ENCODE measurements around the gene TMEM14C. TPM values are rescaled to one million over a fixed set of nuclear protein-coding genes. Genes with fewer than 3 reads are reported as not detected.
A peak's percentile ranks its signal among the peaks of the same experiment; 100 is the strongest.

TMEM14C gene
- polyA plus RNA-seq, 1 donor from 2014 or later = 83.5 TPM

DNA sequence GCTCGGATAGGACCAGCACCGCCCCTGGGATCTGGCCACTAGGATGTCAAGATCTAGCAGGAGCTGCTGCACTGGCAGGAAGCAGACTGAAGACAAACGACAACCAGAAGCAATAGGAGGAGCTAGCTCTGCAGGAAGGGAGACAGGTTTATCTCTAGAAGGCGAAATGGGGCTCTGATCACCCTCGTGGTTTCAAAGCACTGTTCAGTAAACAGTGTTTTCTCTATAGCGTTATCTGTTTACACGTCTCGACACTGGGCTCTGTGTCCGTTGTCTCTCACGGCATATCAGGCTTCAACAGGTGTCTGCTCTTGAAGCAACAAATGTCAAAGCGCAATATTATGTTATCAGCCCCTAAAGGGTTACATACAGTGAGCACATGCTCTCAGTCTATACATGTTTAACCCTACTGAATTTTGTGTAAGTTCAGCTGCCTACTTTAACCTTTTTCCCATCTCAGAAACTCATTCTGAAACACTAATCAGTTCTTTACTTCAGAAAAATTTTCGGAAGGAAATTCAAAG is 48.6 kb downstream of the TMEM14C start:
- no peaks in the 10 kb centered on the region for H3K27me3 Mint-ChIP-seq
- no peak overlapping the region for H3K4me3 Mint-ChIP-seq
- H3K36me3 Mint-ChIP-seq = peaks cover 9% of the 10 kb centered on the region
- no peaks in the 10 kb centered on the region for H3K9me3 Mint-ChIP-seq
- peak overlapping the region in 1 of 3 donors; percentile 47 for H3K27ac Mint-ChIP-seq
- peaks cover 0 to 2% (median 0%) of the 10 kb centered on the region in 3 donors for H3K4me1 Mint-ChIP-seq

DNA sequence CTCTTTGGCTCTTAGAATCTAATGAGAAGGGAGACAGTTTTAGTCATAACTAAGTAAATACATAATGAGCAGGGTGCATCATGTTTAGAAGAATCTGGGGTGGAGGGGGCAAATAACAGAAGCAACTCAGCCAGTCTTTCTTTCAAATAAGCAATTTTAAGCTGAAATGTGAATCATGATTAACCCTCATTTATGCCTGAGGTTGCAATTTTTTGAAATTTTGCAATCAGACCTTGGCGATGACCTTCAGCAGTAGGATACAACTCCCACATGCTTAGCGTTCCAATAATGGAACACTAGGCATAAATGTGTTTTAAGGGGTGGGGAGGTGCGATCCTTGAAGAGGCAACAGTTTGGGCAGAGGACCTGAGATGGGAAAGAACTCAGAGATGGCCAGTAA is 55.4 kb downstream of the TMEM14C start:
- Mint-ChIP-seq H3K36me3 (peaks cover 10% of the 10 kb centered on the region), H3K9me3 (no peaks in the 10 kb centered on the region), H3K4me3 (no peak overlapping the region), H3K27me3 (no peaks in the 10 kb centered on the region), H3K27ac (no peak overlapping the region), H3K4me1 (peaks cover 0 to 3% (median 0%) of the 10 kb centered on the region in 3 donors)

DNA sequence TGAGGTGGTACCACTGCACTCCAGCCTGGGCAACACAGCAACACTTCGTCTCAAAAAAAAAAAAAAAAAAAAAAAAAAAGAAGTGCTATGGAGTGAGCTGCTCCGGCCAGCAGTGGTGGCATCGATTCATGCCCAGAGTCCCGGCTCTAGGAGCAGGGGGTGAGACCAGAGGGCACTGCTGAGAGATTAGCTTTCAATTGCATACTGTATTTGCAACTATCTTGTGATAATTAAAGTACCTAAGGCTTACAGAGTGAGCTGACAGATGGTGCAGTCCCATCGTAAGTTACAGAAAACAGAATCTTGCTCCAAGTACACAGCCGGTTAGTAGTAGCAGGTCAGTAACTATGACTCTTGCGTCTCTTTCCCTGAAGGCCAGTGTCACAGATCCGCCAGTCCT is 56.2 kb downstream of the TMEM14C start:
- no peak overlapping the region for H3K27ac Mint-ChIP-seq
- no peaks in the 10 kb centered on the region for H3K27me3 Mint-ChIP-seq

More for the DNA sequence above, 56.2 kb downstream of the TMEM14C start:
- no peaks in the 10 kb centered on the region for H3K9me3 Mint-ChIP-seq
- peaks cover 0 to 3% (median 0%) of the 10 kb centered on the region in 3 donors for H3K4me1 Mint-ChIP-seq
- no peak overlapping the region for H3K4me3 Mint-ChIP-seq
- H3K36me3 Mint-ChIP-seq = peaks cover 13% of the 10 kb centered on the region

Other genes starting within 250 kb of the TMEM14C start
- 6.0 TPM for gene GCNT2, start 201.7 kb upstream of the TMEM14C start, polyA plus RNA-seq
- gene C6orf52, start 28.5 kb upstream of the TMEM14C start, polyA plus RNA-seq = 1.1 TPM
- gene PAK1IP1, start 28.1 kb upstream of the TMEM14C start, polyA plus RNA-seq = 14.1 TPM
- gene TMEM14B, start 24.7 kb downstream of the TMEM14C start, polyA plus RNA-seq = 173 TPM
- gene MAK, start 115.5 kb downstream of the TMEM14C start, polyA plus RNA-seq = 0.18 TPM
- not detected for gene GCM2, start 159.0 kb downstream of the TMEM14C start, polyA plus RNA-seq
- not detected for gene SYCP2L, start 164.0 kb downstream of the TMEM14C start, polyA plus RNA-seq

Measured in IgD-negative memory B cell (primary cell).